ENCODE data around the gene FBN3. TPM values are rescaled to one million over a fixed set of nuclear protein-coding genes. Genes with fewer than 3 reads are reported as not detected.

FBN3 gene
- total RNA-seq, 4 donors from 2014 or later: 0.04 to 2.1 TPM; not detected in 2

DNA sequence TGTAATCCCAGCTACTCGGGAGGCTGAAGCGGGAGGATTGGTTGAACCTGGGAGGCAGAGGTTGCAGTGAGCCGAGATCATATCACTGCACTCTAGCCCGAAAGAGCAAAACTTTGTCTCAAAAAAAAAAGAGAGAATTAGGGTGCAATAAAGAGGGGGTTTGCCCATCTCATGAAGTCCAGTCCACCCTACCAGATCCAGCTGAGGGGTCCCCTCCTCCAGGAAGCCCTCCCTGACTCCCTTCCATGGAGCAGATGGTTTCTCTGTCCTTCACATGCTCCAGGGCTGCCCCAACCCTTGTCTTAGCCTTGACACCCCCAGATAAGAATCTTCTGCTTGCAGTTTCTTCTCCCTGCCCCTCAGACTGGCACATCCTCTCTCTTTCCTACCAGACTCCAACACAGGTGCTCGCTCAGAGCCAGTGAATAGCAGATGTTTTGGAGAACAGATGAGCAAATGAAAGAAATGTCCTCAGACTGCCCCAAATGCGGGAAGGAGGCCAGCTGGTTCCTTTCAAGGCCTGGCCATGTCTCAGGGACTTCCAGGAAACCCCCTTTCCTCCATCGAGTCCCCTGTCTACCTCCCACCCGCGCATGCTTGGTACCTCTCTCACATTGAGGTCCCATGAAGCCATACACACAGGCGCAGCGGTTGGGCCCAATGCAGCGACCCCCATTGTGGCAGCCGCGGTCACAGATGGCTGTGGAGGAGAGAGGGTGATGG lies 5.0 kb downstream of the FBN3 start:
- DNase-seq (ENCODE audit: low spot score in 2 of 2): no peak
- intact Hi-C loops (cut with DNase I; ENCODE audit: low total_unique reads): no loop called here
- 86 to 89% methylated on average over 14 of the region's 14 CpGs for WGBS, 2 donors
- TF ChIP-seq, protein P1, sequence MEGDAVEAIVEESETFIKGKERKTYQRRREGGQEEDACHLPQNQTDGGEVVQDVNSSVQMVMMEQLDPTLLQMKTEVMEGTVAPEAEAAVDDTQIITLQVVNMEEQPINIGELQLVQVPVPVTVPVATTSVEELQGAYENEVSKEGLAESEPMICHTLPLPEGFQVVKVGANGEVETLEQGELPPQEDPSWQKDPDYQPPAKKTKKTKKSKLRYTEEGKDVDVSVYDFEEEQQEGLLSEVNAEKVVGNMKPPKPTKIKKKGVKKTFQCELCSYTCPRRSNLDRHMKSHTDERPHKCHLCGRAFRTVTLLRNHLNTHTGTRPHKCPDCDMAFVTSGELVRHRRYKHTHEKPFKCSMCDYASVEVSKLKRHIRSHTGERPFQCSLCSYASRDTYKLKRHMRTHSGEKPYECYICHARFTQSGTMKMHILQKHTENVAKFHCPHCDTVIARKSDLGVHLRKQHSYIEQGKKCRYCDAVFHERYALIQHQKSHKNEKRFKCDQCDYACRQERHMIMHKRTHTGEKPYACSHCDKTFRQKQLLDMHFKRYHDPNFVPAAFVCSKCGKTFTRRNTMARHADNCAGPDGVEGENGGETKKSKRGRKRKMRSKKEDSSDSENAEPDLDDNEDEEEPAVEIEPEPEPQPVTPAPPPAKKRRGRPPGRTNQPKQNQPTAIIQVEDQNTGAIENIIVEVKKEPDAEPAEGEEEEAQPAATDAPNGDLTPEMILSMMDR (IDR thresholded peaks at IDR 0.05): no peak
- no peak for TF ChIP-seq POLR2A (IDR thresholded peaks at IDR 0.05)
- no peak overlapping the region for H3K4me3 ChIP-seq (ENCODE audit: low read depth, poor library complexity, severe bottlenecking)

DNA sequence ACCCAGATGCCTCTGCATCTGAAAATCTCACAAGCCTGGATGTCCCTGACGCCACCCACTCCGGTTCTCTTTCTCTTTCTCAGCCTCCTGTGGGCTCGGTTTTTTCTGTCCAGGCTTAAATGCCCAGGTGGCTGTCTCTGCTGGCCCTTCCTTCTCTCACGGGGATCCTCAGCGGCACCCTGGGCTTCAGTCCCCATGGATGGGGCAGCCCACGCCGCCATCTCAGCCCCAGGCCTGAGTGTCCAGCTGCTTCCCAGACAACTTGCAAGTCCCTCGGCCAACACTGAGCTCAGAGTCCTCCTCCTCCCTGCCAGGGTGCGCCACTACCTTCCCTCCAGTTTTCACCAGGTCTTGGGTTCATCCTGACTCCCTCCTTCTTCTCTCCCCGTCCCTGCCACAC lies 6.4 kb downstream of the FBN3 start:
- intact Hi-C loops (cut with DNase I; ENCODE audit: low total_unique reads): no loop called here
- no peak for DNase-seq (ENCODE audit: low spot score in 2 of 2)
- no peak overlapping the region for H3K4me3 ChIP-seq (ENCODE audit: low read depth, poor library complexity, severe bottlenecking)
- WGBS, 2 donors: 35 to 41% methylated on average over 10 of the region's 10 CpGs
- TF ChIP-seq POLR2A (IDR thresholded peaks at IDR 0.05): no peak
- TF ChIP-seq, protein P1 (IDR thresholded peaks at IDR 0.05): no peak

DNA sequence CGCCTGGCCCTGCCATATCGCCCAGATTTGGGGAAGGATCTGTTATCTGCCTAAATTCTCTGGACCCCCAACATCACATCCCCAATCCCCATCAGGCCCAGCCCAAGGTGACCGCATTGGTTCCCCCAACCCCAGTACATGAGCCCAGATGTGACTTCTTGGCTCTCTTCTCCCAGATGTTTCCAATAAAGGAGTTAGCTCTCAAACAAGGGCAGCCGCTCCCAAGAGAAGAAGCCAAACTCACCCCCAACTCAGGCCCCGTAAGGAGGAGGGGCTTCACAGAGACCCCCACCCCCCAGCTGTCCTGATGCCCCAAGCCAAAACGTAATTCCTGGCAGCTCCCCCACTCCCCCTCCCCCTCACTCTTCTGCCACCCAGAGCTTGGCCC lies 6.9 kb downstream of the FBN3 start:
- TF ChIP-seq, protein P1 (IDR thresholded peaks at IDR 0.05): no peak
- no peak for TF ChIP-seq POLR2A (IDR thresholded peaks at IDR 0.05)
- DNase-seq (ENCODE audit: low spot score in 2 of 2): no peak
- no peak overlapping the region for H3K4me3 ChIP-seq (ENCODE audit: low read depth, poor library complexity, severe bottlenecking)
- intact Hi-C loops (cut with DNase I; ENCODE audit: low total_unique reads): no loop called here
- 47 to 62% methylated on average over 6 of the region's 6 CpGs for WGBS, 2 donors

DNA sequence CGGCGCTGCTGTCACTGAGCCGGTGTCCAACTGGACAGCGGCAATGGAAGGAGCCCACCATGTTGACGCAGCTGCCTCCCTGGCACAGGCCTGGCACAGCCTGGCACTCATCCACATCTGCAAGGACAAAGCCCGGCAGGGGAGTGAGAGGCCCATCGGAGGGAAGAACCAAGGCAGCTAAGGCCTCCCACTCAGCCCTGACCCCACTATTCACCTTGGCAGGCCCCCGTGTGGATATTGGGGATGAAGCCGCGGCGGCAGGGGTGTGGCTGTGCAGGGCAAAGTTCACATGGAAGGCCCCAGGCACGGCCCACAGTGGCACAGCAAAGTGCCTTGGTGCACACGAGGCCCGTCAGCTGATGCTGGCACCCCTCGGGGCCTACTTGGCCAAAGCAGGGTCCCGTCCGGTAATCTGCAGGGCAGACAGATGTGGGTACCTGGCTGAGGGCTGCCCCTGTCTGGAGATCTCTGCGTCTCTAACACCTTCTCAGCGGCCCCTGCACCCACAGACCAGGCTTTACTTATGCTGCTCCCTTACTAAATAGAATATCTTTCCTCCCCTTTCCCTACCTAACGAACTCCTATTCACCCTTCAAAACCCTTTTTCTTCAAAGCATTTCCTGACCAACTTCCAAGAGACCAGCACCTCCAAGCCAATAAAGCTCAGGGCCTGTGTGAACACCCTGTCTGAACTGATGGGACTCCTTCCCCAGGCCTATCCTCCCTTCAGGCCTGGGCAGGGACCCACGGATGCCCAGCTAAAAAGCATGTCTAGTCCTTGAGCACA lies 7.5 kb downstream of the FBN3 start:
- intact Hi-C loops (cut with DNase I; ENCODE audit: low total_unique reads): no loop called here
- H3K4me3 ChIP-seq (ENCODE audit: low read depth, poor library complexity, severe bottlenecking): no peak overlapping the region
- 84 to 91% methylated on average over 17 to 21 of the region's 21 CpGs for WGBS, 2 donors
- TF ChIP-seq POLR2A (IDR thresholded peaks at IDR 0.05): no peak
- no peak for DNase-seq (ENCODE audit: low spot score in 2 of 2)

DNA sequence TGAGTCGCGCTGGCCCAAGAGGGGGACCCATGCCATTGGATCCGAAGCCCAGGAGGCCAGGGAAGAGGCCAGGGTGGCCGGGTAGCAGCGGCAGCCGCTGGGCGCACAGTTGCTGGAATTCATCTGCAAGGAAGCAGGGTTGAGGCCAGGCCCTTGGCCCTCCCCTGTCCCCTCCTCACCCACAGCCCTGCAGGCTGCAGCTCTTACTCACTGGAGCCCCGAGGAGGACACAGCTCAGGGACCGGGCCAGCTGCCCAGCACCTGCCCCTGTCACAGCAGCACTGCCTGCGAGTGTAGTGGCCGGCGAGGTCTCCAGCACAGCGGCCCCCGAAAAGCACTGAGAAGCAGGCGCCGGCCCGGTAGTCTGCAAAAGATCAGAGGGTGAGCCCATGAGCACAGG lies 11.2 kb downstream of the FBN3 start:
- 86 to 90% methylated on average over 12 to 17 of the region's 17 CpGs for WGBS, 2 donors
- TF ChIP-seq POLR2A (IDR thresholded peaks at IDR 0.05): no peak
- TF ChIP-seq, protein P1 (IDR thresholded peaks at IDR 0.05): no peak
- no peak for DNase-seq (ENCODE audit: low spot score in 2 of 2)
- intact Hi-C loops (cut with DNase I; ENCODE audit: low total_unique reads): no loop called here
- no peak overlapping the region for H3K4me3 ChIP-seq (ENCODE audit: low read depth, poor library complexity, severe bottlenecking)

DNA sequence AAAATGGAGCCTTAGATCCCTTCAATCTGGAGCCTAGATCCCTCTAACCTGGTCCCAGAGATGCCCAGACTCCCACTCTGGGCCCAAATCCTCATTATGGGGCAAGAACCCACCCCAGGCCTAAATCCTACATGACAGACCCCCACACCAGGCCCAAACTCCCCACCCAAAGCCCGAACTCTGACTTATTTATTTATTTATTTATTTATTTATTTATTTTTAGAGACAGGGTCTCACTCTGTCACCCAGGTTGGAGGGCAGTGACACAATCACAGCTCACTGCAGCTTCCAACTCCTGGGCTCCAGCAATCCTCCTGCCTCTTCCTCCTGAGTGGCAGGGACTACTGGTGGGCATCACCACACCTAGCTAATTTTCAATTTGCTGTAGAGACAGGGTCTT lies 12.0 kb downstream of the FBN3 start:
- DNase-seq (ENCODE audit: low spot score in 2 of 2): no peak
- TF ChIP-seq POLR2A (IDR thresholded peaks at IDR 0.05): no peak
- intact Hi-C loops (cut with DNase I; ENCODE audit: low total_unique reads): no loop called here
- H3K4me3 ChIP-seq (ENCODE audit: low read depth, poor library complexity, severe bottlenecking): no peak overlapping the region
- WGBS, 2 donors: 92 to 95% methylated on average over 1 of the region's 1 CpG

All from lower leg skin (tissue), 4 donors.